ENCODE results near the gene INPP5D. TPM values are rescaled to one million over a fixed set of nuclear protein-coding genes. Genes with fewer than 3 reads are reported as not detected.

INPP5D gene
- total RNA-seq, 1 experiment from 2014 or later: 0.74 TPM

GRCh38 chr2:233209117-233209532 lies 149.0 kb downstream of the INPP5D start:
- Histone ChIP-seq H2AFZ (no peak overlapping the region), H3K4me2 (peak overlapping the region; percentile 70), H3K4me3 (no peak overlapping the region), H3K36me3 (ENCODE audit: low read depth) (no peaks in the 10 kb centered on the region), H3F3A (ENCODE audit: insufficient read depth, low read depth) (peaks cover 35% of the 10 kb centered on the region), H3K79me2 (ENCODE audit: low read depth) (no peaks in the 10 kb centered on the region), H3K27me3 (ENCODE audit: insufficient read depth, low read depth) (no peaks in the 10 kb centered on the region), H3K9me3 (ENCODE audit: insufficient read depth, low read depth) (no peaks in the 10 kb centered on the region), H3K4me1 (replicated peaks; ENCODE audit: insufficient read depth) (peaks cover 57% of the 10 kb centered on the region), H3K9me2 (ENCODE audit: insufficient read depth) (no peaks in the 10 kb centered on the region), H3K27ac (peak overlapping the region; percentile 72), H4K20me1 (ENCODE audit: insufficient read depth) (no peaks in the 10 kb centered on the region)
- no TSS peak for BruUV-seq (replicated peaks)
- POLR2A ChIA-PET (ENCODE audit: unreplicated experiment): interaction anchor here (0.5 to 0.6 kb wide), 4 partner anchors 22 to 374 kb away, joined by 3 to 24 read pairs (median 10); no protein-coding TSS in a partner anchor
- TF ChIP-seq, protein P1, sequence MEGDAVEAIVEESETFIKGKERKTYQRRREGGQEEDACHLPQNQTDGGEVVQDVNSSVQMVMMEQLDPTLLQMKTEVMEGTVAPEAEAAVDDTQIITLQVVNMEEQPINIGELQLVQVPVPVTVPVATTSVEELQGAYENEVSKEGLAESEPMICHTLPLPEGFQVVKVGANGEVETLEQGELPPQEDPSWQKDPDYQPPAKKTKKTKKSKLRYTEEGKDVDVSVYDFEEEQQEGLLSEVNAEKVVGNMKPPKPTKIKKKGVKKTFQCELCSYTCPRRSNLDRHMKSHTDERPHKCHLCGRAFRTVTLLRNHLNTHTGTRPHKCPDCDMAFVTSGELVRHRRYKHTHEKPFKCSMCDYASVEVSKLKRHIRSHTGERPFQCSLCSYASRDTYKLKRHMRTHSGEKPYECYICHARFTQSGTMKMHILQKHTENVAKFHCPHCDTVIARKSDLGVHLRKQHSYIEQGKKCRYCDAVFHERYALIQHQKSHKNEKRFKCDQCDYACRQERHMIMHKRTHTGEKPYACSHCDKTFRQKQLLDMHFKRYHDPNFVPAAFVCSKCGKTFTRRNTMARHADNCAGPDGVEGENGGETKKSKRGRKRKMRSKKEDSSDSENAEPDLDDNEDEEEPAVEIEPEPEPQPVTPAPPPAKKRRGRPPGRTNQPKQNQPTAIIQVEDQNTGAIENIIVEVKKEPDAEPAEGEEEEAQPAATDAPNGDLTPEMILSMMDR (conservative IDR thresholded peaks at IDR 0.05): no peak
- no peak for TF ChIP-seq EZH2 (IDR thresholded peaks at IDR 0.05; ENCODE audit: low read depth)
- DNase-seq: no peak
- CTCF ChIA-PET: interaction anchor here (0.9 kb wide), 1 partner anchor 36 kb away, joined by 5 read pairs; no protein-coding TSS in a partner anchor
- intact Hi-C loops (cut with micrococcal nuclease; ENCODE audit: unreplicated experiment): no loop called here

GRCh38 chr2:233209533-233210171 lies 149.5 kb downstream of the INPP5D start:
- no peak for TF ChIP-seq EZH2 (IDR thresholded peaks at IDR 0.05; ENCODE audit: low read depth)
- TF ChIP-seq, protein P1 (conservative IDR thresholded peaks at IDR 0.05): no peak
- Histone ChIP-seq H3K36me3 (ENCODE audit: low read depth) (no peaks in the 10 kb centered on the region), H3K27ac (peak overlapping the region; percentile 67), H2AFZ (no peak overlapping the region), H4K20me1 (ENCODE audit: insufficient read depth) (no peaks in the 10 kb centered on the region), H3K79me2 (ENCODE audit: low read depth) (no peaks in the 10 kb centered on the region), H3K4me1 (replicated peaks; ENCODE audit: insufficient read depth) (peaks cover 57% of the 10 kb centered on the region), H3K4me2 (peak overlapping the region; percentile 74), H3K9me2 (ENCODE audit: insufficient read depth) (no peaks in the 10 kb centered on the region), H3K4me3 (no peak overlapping the region), H3F3A (ENCODE audit: insufficient read depth, low read depth) (peaks cover 35% of the 10 kb centered on the region), H3K9me3 (ENCODE audit: insufficient read depth, low read depth) (no peaks in the 10 kb centered on the region), H3K27me3 (ENCODE audit: insufficient read depth, low read depth) (no peaks in the 10 kb centered on the region)
- ChIA-PET CTCF (interaction anchor here (0.7 to 1.2 kb wide), 2 partner anchors 23 to 32 kb away, joined by 3 to 5 read pairs; no protein-coding TSS in a partner anchor), POLR2A (ENCODE audit: unreplicated experiment) (interaction anchor here (0.5 to 0.7 kb wide), 6 partner anchors 35 to 374 kb away, joined by 3 to 24 read pairs (median 5); no protein-coding TSS in a partner anchor)
- intact Hi-C loops (cut with micrococcal nuclease; ENCODE audit: unreplicated experiment): loop anchor here (5.0 kb wide), 1 partner anchor 157 kb away; no protein-coding TSS in a partner anchor
- peak; percentile 80 to 82 for DNase-seq
- no TSS peak for BruUV-seq (replicated peaks)

DNA sequence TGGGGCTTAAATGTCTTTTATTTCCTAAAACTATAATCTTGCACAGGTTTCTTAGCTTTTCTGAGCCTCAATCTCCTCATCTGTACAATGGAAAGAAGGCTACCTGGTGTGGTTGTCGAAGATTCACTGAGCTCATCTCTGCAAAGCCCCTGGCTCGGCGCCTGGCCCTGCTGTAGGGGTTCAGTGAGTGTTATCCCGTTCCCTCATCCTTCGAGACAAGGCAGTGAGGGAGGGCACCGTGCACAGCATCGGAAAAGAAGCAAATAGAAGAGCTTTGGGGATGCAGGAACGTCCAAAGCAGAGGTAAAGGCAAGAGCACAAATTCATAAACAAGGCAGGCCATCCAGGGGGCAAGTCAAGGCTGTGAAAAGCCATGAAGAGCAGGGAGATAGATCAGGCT lies 150.1 kb downstream of the INPP5D start:
- H3K9me3 ChIP-seq (ENCODE audit: insufficient read depth, low read depth): no peaks in the 10 kb centered on the region
- no peaks in the 10 kb centered on the region for H3K36me3 ChIP-seq (ENCODE audit: low read depth)
- intact Hi-C loops (cut with micrococcal nuclease; ENCODE audit: unreplicated experiment): loop anchor here (5.0 kb wide), 1 partner anchor 158 kb away; no protein-coding TSS in a partner anchor
- peak overlapping the region; percentile 67 for H3K27ac ChIP-seq
- H3K4me1 ChIP-seq (replicated peaks; ENCODE audit: insufficient read depth): peaks cover 57% of the 10 kb centered on the region
- no peaks in the 10 kb centered on the region for H3K79me2 ChIP-seq (ENCODE audit: low read depth)
- H4K20me1 ChIP-seq (ENCODE audit: insufficient read depth): no peaks in the 10 kb centered on the region
- BruUV-seq (replicated peaks): no TSS peak
- TF ChIP-seq EZH2 (IDR thresholded peaks at IDR 0.05; ENCODE audit: low read depth): no peak
- TF ChIP-seq, protein P1 (conservative IDR thresholded peaks at IDR 0.05): no peak
- H3K4me3 ChIP-seq: no peak overlapping the region
- CTCF ChIA-PET: interaction anchor here (0.6 to 1.2 kb wide), 2 partner anchors 31 to 230 kb away, joined by 3 read pairs; no protein-coding TSS in a partner anchor
- H3K27me3 ChIP-seq (ENCODE audit: insufficient read depth, low read depth): no peaks in the 10 kb centered on the region
- DNase-seq: no peak
- POLR2A ChIA-PET (ENCODE audit: unreplicated experiment): interaction anchor here (0.6 kb wide), 1 partner anchor 35 kb away, joined by 3 read pairs; no protein-coding TSS in a partner anchor
- H3K9me2 ChIP-seq (ENCODE audit: insufficient read depth): no peaks in the 10 kb centered on the region
- H3F3A ChIP-seq (ENCODE audit: insufficient read depth, low read depth): peaks cover 35% of the 10 kb centered on the region
- no peak overlapping the region for H2AFZ ChIP-seq
- peak overlapping the region; percentile 74 for H3K4me2 ChIP-seq

All from PC-9 (cell line).